Embryonic facial prominence (tissue), 1 donor: ENCODE results near the gene EGLN2.
"Not testable (repeated sequence)": the region's sequence is repeated elsewhere in the genome, so short reads cannot be mapped to it uniquely, and the experiment has no call there.

Experiments
- DNase-seq: peaks from one replicate; pipeline ENCODE4 v3.0.0-alpha.2; 2016; ENCODE audit errors: extremely low spot score

EGLN2 gene

GRCh38 chr19:40798683-40799557 lies at the start of gene EGLN2:
Gene EGLN2, plus strand, starts transcription at chr19:40799191. Its CDS starts 1,382 bp downstream, at chr19:40800573.
- DNase-seq, result peak; percentile 97

- peak; percentile 99 for DNase-seq
These were observed 48.7 kb upstream of the EGLN2 start, which contains the start of gene ACTMAP for GRCh38 chr19:40750058-40750873. Gene ACTMAP, minus strand, starts transcription at chr19:40750477. Its CDS starts 674 bp downstream, at chr19:40749803.

- DNase-seq, result peak; percentile 94
These were observed 48.0 kb upstream of the EGLN2 start, which contains the start of gene SNRPA for GRCh38 chr19:40750874-40751537. Gene SNRPA, plus strand, starts transcription at chr19:40751203. Its CDS starts 206 bp downstream, at chr19:40751409.

GRCh38 chr19:40752257-40752781 lies 46.7 kb upstream of the EGLN2 start:
- no peak for DNase-seq

GRCh38 chr19:40754611-40755247 lies 44.3 kb upstream of the EGLN2 start:
- no peak for DNase-seq

- no peak for DNase-seq
These were observed 43.8 kb upstream of the EGLN2 start for GRCh38 chr19:40755248-40755624.

GRCh38 chr19:40755791-40756190 lies 43.2 kb upstream of the EGLN2 start:
- DNase-seq, result no peak

GRCh38 chr19:40756502-40757110 lies 42.4 kb upstream of the EGLN2 start:
- DNase-seq, result no peak

GRCh38 chr19:40758491-40758890 lies 40.5 kb upstream of the EGLN2 start:
- no peak for DNase-seq

- DNase-seq, result no peak
These were observed 39.6 kb upstream of the EGLN2 start for GRCh38 chr19:40759352-40759751.

- no peak for DNase-seq
These were observed 36.1 kb upstream of the EGLN2 start for GRCh38 chr19:40762754-40763470.

GRCh38 chr19:40763526-40763925 lies 35.5 kb upstream of the EGLN2 start:
- DNase-seq, result no peak

GRCh38 chr19:40763963-40764362 lies 35.0 kb upstream of the EGLN2 start:
- no peak for DNase-seq

GRCh38 chr19:40766385-40766784 lies 32.6 kb upstream of the EGLN2 start:
- DNase-seq, result not testable (repeated sequence)

GRCh38 chr19:40768869-40769268 lies 30.1 kb upstream of the EGLN2 start:
- no peak for DNase-seq

- not testable (repeated sequence) for DNase-seq
These were observed 27.7 kb upstream of the EGLN2 start for GRCh38 chr19:40771101-40771862.

GRCh38 chr19:40774916-40775631 lies 23.9 kb upstream of the EGLN2 start, which contains the start of gene MIA:
Gene MIA, plus strand, starts transcription at chr19:40775521. Its CDS starts 22 bp downstream, at chr19:40775543.
- no peak for DNase-seq

- DNase-seq, result no peak
These were observed 23.4 kb upstream of the EGLN2 start for GRCh38 chr19:40775632-40776022.

GRCh38 chr19:40776364-40776763 lies 22.6 kb upstream of the EGLN2 start:
- no peak for DNase-seq
